SIG-M5 (cell line): ENCODE data around the gene PLAA.

Source experiments
- DNase-seq: peaks from one replicate; lab custom pipeline; 2025; lab: John Stamatoyannopoulos, UW

The PLAA gene

DNA sequence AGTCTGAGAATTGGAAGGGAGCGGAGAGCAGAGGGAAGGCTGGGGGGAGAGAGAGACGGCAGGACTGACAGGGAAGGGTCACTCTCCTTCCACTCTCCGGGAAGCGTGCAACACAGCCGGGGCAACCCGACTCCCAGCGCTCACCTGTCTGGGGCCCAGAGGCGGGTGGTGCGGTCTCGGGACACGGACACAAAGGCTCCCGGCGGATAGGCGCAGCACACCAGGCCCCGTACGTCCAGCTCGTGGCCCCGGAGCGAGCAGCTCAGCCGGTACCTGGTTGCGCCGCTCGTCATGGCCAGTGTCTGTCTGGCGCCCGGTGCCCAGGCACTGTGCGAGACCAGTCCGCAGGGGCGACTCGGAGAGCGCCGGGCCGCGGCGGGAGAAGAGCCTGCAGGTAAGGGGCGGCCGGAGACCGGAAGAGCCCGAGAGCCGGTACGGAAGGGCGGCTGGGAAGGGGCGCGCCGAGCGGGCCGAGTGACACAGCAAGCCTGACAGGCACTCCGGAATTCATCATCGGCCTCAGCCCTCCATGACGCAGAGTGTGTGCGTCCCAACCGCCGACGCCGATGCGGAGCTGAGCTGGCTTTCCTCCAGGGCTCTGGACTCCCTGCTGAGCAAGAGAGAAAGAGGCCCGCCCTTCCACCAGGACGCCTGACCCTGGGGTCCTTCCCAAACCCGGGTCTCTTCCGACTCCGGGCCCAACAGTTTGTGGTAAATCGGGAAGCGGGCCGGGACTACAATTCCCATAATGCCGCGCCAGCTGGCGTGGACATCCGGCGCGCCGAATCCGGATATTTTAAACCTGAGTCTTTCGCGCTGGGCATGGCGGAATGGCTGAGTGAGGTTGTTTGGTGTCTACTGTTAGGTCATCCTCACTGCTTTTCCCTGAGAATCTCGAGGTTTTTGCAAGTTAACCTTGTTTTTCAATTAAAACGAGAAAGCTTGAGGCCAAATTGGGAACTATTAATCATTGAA, at the start of gene PLAA:
TSS of gene PLAA (minus strand) at position 490 of the 975 bp plus-strand sequence. CDS start at position 293, 197 bp downstream.
- peak; percentile 31 for DNase-seq

DNA sequence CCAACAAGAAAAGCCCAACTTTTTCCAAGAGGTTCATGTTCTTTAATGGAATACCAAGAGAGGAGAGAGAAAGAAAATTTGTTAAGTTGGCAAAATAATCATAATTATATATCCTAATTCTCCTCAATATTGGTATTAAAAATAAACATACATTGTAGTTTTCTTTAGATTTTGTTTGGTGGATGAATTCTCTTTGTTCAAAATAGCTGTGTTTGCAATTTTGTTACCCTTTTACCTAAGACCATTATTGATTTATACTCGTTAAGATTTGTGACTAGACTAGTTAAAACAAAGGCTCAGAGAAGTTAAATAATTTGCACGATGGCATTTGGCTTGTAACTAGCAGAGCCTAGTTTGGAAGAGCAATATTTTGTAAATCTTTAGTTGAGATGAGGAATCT, 48.8 kb upstream of the PLAA start:
- no peak for DNase-seq

DNA sequence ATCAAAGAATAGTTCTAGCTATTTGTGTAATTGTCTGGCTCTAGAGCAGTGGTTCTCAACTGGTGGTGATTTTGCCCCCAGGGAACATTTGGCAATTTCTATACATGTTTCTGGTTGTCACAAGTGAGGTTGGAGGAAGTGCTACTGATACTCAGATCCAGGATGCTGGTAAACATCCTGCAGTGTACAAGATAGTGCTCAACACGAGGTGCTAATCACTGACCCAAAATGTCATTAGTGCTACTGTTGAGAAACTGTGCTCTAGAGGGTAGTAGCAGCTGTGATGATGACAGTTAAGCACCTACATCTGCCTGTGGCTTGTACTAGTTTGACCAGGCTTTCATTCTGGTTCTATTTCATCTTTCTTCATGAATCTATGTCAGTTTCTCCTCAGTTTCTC, 36.3 kb upstream of the PLAA start:
- DNase-seq: no peak

DNA sequence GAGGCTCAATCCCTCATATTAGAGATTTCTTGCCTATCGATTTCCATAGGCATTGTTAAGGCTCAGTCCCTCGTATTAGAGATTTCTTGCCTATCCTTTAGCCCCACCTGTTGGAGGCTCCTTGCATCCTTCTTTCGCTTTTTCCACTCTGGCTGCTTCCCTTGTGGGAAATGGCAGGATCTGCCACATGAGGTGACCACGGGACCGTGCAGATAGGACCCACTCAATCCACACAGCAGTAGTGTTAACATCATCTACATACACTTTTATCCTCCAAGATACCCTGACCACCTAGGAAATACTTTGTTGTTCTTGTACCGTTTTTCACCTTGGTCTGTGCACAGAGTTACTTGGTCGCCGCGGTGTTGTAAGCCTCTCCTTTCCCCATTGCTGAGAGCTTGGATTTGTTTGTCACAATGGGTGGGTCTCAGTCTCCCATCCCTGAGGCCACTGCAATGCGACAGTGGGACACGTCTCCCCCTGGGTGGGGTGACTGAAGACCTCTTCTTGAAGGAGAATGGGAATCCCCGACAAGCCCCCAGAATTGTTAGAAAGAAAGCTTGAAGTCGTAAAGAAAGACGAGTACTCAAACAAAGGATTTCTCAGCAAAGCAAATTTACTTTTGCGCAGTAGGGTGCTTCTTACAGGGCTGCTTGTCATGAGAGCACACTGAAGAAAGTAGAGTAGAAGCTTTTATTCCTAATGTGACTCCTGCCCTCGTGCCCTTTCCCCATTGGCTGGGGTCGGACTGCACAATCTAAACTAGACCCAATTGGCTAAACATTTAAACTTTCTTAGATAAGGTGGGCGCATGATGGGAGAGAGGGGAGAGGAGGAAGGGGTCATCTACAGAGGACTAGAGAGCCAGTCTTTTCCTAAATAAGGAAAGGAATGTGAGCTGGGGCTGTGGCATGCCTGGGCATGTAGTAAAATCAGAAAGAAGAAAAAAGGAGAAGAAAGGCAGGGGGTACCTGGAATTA, 29.0 kb upstream of the PLAA start:
- DNase-seq: no peak

DNA sequence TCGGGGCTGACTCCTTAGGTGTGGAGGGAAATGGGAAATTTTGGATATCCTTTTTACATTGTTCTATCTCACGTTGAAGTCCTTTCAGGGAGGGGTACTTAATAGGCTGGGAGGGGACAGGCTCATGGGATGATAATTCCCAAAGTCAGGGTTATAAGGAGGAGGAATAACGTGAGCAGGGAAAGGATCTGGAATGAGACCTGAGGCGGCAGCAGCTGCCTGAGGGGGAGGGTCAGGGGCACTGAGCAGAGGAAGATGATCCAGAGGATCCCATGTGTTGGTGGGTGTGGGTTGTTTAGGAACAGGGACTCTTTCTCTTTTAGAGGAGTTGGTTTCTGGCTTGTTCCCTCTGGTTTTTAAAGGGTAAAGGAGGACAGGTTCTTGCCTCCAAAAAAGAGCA, 27.9 kb upstream of the PLAA start:
- DNase-seq: no peak

DNA sequence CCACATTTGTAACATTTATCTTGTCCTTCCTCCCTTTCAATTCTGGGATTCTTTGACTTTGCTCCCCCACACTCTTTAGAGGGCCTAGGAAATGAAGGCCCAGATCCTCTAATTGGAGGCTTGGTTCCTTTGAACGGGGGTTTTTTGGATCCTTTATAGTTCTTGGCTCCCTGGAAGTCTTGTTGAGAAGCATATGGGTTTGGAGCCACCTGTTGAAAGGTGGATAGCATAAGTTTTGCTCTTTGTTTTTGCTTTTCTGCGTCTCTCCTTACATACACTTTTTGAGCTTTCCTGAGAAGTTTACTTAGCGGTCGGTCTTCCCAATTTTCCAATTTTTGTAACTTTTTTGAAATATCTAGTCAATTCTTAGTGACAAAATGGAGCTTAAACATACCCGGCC, 26.9 kb upstream of the PLAA start:
- DNase-seq: no peak

DNA sequence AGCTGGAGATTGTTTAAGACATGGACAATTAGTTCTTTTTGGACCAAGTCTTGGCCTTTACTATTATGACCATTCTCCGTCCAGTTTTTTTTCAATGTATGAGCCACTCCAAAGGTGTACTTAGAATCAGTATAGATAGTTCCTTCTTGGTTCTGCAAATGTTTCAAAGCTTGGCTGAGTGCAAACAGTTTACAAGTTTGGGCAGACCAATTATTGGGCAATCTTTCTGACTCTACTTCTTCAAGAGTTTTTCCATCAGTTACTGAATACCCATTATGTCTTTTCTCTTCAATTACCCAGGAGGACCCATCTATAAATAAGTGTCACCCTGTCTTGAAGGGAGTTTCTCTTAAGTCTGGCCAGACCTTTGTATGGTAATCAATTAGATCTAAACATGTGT, 24.7 kb upstream of the PLAA start:
- DNase-seq: no peak

DNA sequence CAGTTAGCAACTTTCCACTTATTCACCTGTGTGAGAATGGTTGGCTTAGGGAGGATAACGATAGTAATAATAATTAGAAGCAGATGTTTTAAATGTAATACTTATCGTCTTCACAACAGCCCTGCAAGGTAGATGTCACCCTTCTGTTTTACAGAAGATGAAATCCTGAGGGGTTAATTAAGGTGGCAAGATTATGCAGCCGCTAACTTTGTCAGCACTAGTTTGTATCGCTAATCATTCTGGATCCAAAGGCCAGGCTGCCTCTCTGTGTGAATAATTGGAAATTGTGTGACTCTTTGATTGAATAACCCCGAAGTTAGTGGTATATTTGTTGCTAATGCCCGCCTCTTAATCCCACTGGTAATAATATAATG, 9.8 kb upstream of the PLAA start:
- no peak for DNase-seq

DNA sequence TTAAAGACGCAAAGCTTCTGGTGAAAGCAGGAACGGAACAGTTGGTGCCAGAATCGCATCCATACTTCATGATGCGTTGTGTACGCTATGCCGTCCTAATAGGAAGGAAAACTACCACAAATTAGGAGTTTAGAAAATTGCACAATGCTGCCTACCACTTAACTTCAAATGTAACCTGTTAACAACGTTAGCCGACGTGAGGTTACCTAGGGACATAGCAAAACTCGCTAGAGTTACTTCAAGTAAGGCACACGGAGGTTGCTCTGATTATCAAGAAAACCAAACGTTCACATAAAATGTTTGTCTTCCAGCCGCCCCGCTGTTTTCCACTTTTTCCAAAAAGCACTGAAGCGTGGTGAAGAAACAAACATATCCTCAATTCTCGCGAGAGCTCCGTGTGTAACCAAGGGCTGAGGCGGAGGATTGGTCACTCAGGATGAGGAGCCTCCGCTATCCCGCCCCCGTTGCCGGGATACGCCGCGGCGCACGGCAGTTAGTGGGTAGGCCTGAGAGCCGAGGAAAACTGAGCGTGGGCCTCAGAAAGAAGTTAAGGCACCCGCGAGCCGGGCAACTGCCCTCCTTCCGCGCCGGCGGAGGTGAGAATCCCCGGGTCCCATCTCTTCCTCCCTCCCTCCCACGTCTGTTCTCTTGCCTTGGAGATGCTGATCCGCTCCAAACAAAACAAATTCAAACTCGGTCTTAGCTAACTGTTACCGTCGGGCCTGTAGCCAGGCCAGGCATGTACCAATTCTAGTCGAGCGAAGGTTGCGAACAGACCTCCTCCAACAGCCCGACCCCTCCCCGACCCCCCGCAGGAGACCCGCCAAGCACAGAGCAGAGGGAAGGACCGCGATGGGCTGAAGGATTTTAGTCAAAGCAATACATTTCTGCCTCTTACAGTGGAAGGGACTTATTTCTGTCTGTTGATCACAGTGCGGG, 9.1 kb upstream of the PLAA start, which contains the start of gene IFT74:
TSS of gene IFT74 (plus strand) at position 492 of the 939 bp plus-strand sequence. CDS start 5,556 bp downstream, outside the sequence.
- DNase-seq: peak; percentile 76

DNA sequence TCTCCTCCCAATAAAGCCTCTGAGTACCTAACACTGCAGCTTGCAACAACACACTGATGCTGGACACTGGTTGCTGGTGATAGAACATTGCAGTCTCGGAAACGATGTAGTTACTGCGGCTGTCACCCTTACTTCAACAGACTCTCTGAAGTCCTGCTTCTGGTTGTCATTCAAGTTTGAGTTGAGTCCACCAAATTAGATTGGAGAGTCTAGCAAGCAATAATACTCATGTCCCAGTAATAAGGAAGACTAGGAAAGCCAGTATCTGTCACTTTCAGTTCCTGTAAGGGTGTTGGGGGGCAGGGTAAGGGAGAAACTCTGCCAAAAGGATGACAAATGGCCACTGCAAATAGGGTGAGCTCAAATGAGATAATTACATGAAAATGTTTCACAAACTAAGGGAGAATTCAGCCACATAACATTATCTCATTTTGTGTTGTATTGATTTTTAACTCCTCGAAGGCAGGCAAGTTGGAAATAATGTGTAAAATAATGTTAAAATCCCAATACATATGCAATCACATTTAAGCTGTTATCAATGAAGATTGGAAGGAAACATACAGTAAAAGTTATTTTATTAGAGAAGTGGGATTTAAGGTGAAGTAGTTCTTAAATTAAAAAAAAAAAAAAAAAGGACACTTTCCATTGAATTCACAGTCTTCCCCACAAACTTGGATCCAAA, 8.3 kb upstream of the PLAA start:
- DNase-seq: peak; percentile 25

DNA sequence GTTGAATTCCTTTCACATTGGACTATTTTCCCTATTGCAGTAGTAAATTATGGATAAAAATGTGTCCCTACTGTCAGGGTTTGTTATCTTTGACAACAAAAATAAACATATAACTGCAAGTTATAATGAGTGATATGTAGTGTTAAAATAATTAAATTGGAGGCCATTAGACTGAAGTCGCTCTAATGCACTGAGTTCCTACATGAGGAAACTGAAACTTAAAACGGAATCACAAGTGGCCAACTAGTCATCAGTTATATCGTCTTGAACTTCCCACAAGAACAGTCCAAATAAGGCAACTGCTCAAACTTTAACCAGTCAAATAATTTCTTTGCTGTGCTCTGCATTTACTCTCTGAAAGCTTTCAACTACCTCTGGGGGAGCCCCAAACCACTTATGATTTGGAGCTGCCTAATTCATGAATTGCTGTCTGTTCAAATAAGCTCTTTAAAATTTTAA, 7.0 kb upstream of the PLAA start:
- no peak for DNase-seq

DNA sequence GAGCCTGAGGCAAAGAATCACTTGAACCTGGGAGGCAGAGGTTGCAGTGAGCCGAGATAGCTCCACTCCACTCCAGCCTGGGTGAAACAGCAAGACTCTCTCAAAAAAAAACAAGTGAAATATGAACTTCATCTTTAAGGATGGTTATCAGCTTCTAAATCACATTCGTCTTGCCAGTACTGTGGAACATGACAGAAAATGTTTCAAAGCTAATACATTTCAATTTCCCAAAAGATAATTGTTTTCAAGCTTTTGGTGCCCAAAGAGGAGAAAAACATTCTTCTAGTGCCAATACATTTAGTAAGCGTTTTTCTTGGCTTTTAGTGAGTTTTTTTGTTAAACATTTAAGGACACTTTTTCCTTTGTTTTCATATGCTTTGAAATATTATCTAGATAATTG, 4.8 kb upstream of the PLAA start:
- DNase-seq: no peak

DNA sequence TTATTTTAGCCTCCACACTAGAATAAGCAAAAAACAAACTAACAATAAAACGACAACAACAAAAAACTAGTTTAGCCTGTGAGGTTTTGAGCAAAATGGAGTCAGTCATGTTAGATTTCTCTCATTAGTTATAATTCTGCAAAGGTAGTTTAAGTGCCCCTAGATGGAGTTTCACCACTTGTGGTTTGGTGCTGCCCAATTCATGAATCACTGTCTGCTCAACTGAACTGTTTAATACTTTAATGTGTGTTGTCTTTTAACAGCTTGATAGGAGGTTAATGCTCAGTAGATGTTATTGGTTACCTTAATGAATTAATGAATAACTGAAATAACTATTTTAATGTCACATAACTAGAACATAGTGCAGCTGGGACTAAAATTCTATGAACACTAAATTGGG, 3.5 kb upstream of the PLAA start:
- no peak for DNase-seq

DNA sequence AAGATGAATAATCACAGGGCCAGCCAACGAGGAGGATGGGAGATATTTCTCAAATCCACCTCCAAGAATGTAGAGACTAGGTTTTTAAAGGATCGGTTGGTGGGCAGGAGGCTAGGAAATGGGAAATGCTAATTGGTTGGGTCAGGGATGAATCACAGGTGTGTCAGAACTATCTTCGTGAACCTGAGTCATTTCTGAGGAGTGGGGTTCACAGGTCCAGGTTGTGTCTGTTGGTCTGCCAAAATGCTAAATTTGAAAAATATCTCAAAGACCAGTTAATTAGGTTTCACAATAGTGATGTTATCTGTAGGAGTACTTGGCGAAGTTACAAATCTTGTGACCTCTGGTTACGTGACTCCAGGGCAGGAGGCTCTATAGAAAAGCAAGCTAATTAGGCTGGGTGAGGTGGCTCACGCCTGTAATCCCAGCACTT, 2.6 kb upstream of the PLAA start:
- no peak for DNase-seq

DNA sequence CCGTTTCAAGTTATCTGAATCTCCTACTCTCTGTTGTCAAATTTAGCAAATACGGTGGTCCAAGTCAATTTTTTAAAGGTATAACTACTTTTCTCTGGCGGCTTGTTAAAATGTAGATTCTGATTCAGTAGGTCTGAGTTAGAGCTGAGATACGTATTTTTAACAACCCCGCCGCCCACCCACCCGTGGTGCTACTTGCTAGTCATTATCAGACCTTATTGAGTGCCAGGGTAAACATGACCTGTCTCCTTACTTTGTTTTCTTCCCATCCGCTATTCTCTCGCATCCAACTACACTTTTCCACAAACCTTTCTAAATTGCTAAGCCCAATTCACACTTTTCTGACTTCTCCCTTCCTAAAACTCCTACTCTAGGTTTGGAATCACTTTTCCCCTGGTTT, 694 bp upstream of the PLAA start:
- no peak for DNase-seq

DNA sequence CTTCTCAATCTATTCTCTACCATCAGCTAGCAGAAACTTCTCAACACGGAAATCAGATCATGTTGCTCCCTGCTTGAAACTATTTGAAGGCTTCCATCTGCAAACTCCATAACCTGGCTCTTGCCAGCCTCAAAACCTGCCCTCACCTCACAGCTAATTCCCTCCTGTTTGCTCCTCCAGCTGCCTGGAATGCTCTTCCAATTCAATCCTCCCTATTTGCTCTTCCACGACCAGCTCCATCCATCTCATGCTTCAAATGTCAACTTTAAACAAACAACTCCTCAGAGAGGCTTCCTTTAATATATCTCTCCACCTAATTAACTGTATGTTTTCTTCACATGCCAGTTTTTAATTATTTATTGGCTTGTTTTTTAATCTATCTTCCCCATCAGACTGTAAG, 1.5 kb downstream of the PLAA start:
- DNase-seq: no peak

DNA sequence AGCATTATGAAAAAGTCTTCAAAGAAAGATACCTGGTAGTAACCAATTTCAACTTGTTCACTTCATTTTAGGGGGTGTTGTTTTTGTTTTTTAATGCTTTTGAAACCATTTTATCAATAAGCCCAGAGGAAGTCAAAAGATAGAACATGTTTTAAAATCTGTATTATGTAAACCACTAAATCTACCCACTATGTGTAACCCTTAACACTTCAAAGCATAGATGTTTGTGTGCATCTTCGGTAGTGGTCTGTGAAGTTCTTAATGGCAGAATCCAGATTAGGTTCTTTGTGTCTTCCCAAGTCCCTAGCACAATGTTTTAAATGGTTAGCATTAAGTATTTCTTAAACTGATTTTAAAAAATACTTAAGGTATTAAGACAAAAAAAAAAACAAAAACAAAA, 6.3 kb downstream of the PLAA start:
- DNase-seq: no peak

DNA sequence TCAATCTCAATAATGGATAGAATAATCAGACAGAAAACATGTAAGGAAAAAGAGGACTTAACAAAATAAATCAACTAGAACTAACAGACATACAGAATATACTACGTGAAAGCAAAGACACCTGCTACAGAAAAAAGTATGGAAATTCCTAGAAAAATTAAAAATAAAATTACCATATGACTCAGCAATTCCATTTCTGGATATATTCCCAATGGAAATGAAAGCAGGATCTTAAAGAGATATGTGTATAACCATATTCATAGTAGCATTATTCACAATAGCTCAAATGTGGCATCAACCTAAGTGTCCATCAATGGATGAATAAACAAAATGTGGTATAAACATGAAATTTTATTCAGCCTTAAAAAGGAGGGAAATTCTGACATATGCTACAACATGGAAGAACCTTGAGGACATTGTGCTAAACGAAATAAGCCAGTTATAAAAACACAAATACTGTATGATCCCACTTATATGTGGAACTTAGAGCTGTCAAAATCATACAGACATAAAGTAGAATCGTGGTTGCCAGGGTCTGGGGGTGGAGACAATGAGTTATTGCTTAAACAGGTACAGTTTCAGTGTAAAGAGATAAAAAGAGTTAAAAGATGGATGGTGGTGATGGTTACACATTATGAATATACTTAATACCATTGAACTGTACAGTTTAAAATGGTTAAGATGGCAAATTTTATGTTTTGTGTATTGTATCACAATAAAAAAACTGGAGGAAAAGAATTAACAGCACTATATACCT, 6.9 kb downstream of the PLAA start:
- no peak for DNase-seq

DNA sequence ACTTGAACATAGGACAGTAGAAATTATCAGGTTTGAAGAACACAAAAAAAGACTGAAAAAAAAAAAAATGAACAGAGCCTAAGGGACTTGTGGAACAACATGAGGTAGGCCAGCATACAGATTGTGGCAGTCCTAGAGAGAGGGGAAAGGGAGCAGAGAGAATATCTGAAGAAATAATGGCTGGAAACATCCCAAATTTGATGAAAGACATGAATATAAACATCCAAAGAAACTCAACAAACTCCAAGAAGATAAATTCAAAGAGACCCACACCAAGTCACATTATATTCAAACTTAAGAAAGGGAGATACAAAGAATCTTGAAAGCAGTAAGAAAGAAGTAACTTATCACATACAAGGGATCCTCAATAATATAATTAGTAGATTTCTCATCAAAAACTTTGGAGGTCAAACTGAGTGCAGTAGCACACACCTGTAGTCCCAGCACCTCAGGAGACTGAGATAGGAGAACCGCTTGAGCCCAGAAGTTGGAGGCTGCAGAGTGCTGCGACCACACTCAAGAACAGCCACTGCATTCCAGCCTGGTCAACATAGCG, 9.1 kb downstream of the PLAA start:
- DNase-seq: no peak

DNA sequence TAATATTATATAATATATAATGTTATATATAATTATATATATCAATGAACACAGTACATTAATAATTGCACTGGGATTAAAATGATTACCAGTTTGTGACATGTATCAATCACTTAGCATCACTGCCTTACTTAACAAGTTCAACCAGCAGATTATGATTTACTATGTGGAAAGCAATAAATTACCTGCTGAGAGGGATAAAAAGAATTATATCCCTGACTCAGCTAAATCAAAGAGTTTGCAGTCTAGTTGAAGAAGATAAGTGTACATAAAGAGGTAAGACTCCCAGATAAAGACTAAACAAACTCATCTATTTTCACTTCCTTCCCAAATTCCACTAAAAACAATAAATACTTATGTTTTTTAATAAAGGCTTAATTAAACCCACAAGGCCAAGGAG, 11.2 kb downstream of the PLAA start:
- DNase-seq: no peak
